GM12878 (cell line): ENCODE measurements around the gene CIB4. TPM values are rescaled to one million over a fixed set of nuclear protein-coding genes. Genes with fewer than 3 reads are reported as not detected.

Experiments
- ATAC-seq: fragments of 200-7000 bp; cut with Tn5 transposase; 3 replicates; pipeline ENCODE4 v1.9.1; 2020; ENCODE audit warnings: mild to moderate bottlenecking, moderate library complexity
- BruUV-seq: library from RNA; stranded (reverse); fragments of 400-500 nt; replicated peaks from 2 replicates; lab custom pipeline; 2021; lab: Mats Ljungman, UMichigan
- CTCF ChIA-PET: fragments of 300-600 bp; sonication (Branson Sonifier 250); formaldehyde crosslinking; extraction: SDS; loops from one replicate; lab custom pipeline; 2021; ENCODE audit warnings: inconsistent platforms; lab: Yijun Ruan, JAX
- POLR2A ChIA-PET: fragments of 350-600 bp; formaldehyde crosslinking; extraction: SDS; loops from one replicate; lab custom pipeline; 2021; ENCODE audit warnings: inconsistent platforms; lab: Charles Lee
- RAD21 ChIA-PET: fragments of 300-600 bp; sonication (Branson Sonifier 250); formaldehyde crosslinking; loops from one replicate; lab custom pipeline; 2023; ENCODE audit warnings: antibody characterized with exemption; ENCODE audit not compliant: unreplicated experiment; lab: Charles Lee
- SMC1A ChIA-PET: fragments of 300-600 bp; sonication (Branson Sonifier 250); formaldehyde crosslinking; loops from one replicate; lab custom pipeline; 2023; ENCODE audit not compliant: unreplicated experiment, uncharacterized antibody; lab: Charles Lee
- DNase-seq: peaks from one replicate; pipeline ENCODE4 v3.0.0-alpha.2; 2011; ENCODE audit warnings: low read depth, low spot score
- FAIRE-seq: peaks from 3 replicates; lab custom pipeline; 2011; peaks lifted over from hg19 to GRCh38; lab: Jason Lieb, UNC
- H2AFZ ChIP-seq: 2 replicates; pipeline ENCODE4 v1.6.0; 2011; ENCODE audit warnings: low read depth, low read length, control low read depth; ENCODE audit not compliant: control insufficient read depth
- H3K27ac ChIP-seq: 2 replicates; pipeline ENCODE4 v1.5.1; 2011; ENCODE audit warnings: control low read depth; ENCODE audit not compliant: control insufficient read depth, insufficient read depth
- H3K27me3 ChIP-seq, 2 experiments: replicated peaks in 1 of 2; 2 replicates each; pipeline versions ENCODE4 v1.6.0 to v1.6.1; 2011; ENCODE audit warnings: low read length in 1 of 2; ENCODE audit not compliant: control insufficient read depth in 2 of 2, insufficient read depth in 2 of 2
- H3K36me3 ChIP-seq, 2 experiments: 2 replicates each; pipeline ENCODE4 v1.5.1; 2011; ENCODE audit warnings: low read length in 1 of 2; ENCODE audit not compliant: control insufficient read depth in 2 of 2, insufficient read depth in 2 of 2
- H3K4me1 ChIP-seq: 2 replicates; pipeline ENCODE4 v1.6.1; 2011; ENCODE audit warnings: mild to moderate bottlenecking, low read length, moderate library complexity, mixed read lengths; ENCODE audit not compliant: control insufficient read depth, insufficient read depth
- H3K4me2 ChIP-seq: 2 replicates; pipeline ENCODE4 v1.6.0; 2011; ENCODE audit warnings: control low read depth; ENCODE audit not compliant: control insufficient read depth, insufficient read depth
- H3K4me3 ChIP-seq: fragments of 200-600 bp; sonication (generic); 2 replicates; pipeline ENCODE4 v1.5.1; 2016
- H3K79me2 ChIP-seq: 2 replicates; pipeline ENCODE4 v1.6.0; 2011; ENCODE audit warnings: low read length; ENCODE audit not compliant: control insufficient read depth, insufficient read depth
- H3K9ac ChIP-seq: 2 replicates; pipeline ENCODE4 v1.8.0; 2011; ENCODE audit warnings: low read length, control low read depth, mixed read lengths; ENCODE audit not compliant: control insufficient read depth, insufficient read depth
- H3K9me3 ChIP-seq: replicated peaks from 3 replicates; pipeline ENCODE4 v1.5.1; 2011; ENCODE audit warnings: mild to moderate bottlenecking, low read length; ENCODE audit not compliant: control insufficient read depth, insufficient read depth
- H4K20me1 ChIP-seq: 2 replicates; pipeline ENCODE4 v1.6.0; 2011; ENCODE audit not compliant: control insufficient read depth, insufficient read depth
- CBX3 ChIP-seq: fragments of 200-600 bp; sonication (generic); IDR thresholded peaks from 2 replicates; pipeline ENCODE4 v1.6.1; 2016; ENCODE audit warnings: low read depth, borderline replicate concordance
- CREB1 ChIP-seq: IDR thresholded peaks from 2 replicates; pipeline ENCODE4 v1.6.1; 2012; ENCODE audit warnings: low read depth, mild to moderate bottlenecking, inconsistent platforms
- CTCF ChIP-seq, 3 experiments: IDR thresholded peaks in 2 of 3; conservative IDR thresholded peaks in 1 of 3; 2 replicates each; pipeline ENCODE4 v1.5.1; 2011; ENCODE audit warnings: low read depth in 3 of 3, low read length in 3 of 3, mild to moderate bottlenecking in 3 of 3, control low read depth in 2 of 3, moderate library complexity in 2 of 3, inconsistent platforms in 1 of 3, mixed read lengths in 1 of 3; ENCODE audit not compliant: control insufficient read depth in 2 of 3, insufficient read depth in 1 of 3; ENCODE audit errors: extremely low read depth in 1 of 3
- ESRRA ChIP-seq: IDR thresholded peaks from 2 replicates; pipeline ENCODE4 v1.6.1; 2012; ENCODE audit warnings: mild to moderate bottlenecking, low read length, improper control_type of control experiment
- FOXK2 ChIP-seq: fragments of 450-650 bp; IDR thresholded peaks from 2 replicates; pipeline ENCODE4 v1.6.1; 2017; ENCODE audit warnings: mild to moderate bottlenecking, moderate library complexity
- HDGF ChIP-seq: fragments of 450-650 bp; IDR thresholded peaks from 2 replicates; pipeline ENCODE4 v1.6.1; 2016; ENCODE audit warnings: antibody characterized with exemption
- IKZF1 ChIP-seq: fragments of 450-650 bp; conservative IDR thresholded peaks from 2 replicates; pipeline ENCODE4 v1.6.1; 2017; ENCODE audit warnings: antibody characterized with exemption, mild to moderate bottlenecking
- JUNB ChIP-seq: IDR thresholded peaks from 2 replicates; pipeline ENCODE4 v1.6.1; 2016; ENCODE audit warnings: antibody characterized with exemption, mild to moderate bottlenecking
- MTA2 ChIP-seq: fragments of 450-650 bp; IDR thresholded peaks from 2 replicates; pipeline ENCODE4 v1.6.1; 2016; ENCODE audit warnings: low read depth, mild to moderate bottlenecking, moderate library complexity
- NFIC ChIP-seq: IDR thresholded peaks from 2 replicates; pipeline ENCODE4 v1.6.1; 2012; ENCODE audit warnings: low read depth, mild to moderate bottlenecking, inconsistent platforms, low read length, moderate library complexity
- NRF1 ChIP-seq: conservative IDR thresholded peaks from 2 replicates; pipeline ENCODE4 v1.6.1; 2011; ENCODE audit warnings: mild to moderate bottlenecking, low read depth, low read length, improper control_type of control experiment
- TCF3 ChIP-seq: IDR thresholded peaks from 2 replicates; pipeline ENCODE4 v1.6.1; 2012; ENCODE audit warnings: low read depth, mild to moderate bottlenecking, low read length, borderline replicate concordance; ENCODE audit not compliant: insufficient read depth
- WGBS: methylation state at CpG from one replicate; pipeline ENCODE4 v1.1.6; 2016; ENCODE audit warnings: low lambda C conversion rate; ENCODE audit not compliant: insufficient replicate concordance, insufficient coverage; ENCODE audit errors: missing lambda C conversion rate; 5-methylcytosine and 5-hydroxymethylcytosine counted together
- in situ Hi-C: fragments of 300-500 bp; cut with MboI; formaldehyde crosslinking; loops from 9 replicates; pipeline ENCODE4 v1.14.3; 2018; ENCODE audit warnings: mixed read lengths
- intact Hi-C: fragments of 100-400 bp; cut with micrococcal nuclease; formaldehyde crosslinking; loops from one replicate; pipeline ENCODE4 v1.14.2; 2022; ENCODE audit not compliant: unreplicated experiment
- polyA plus RNA-seq, 11 experiments: library from polyadenylated mRNA; depleted of rRNA in 4 of 11; unstranded in 6 of 11; stranded (reverse) in 5 of 11; fragments of >200 nt; fragmentation: Nextera tagmentation in 4 of 11; fragmentation: Illumina TruSeq in 1 of 11; extraction: Ambion mirVana in 4 of 11; extraction: Trizol in 1 of 11; gene quantifications; 1 replicate in 1 of 11; 2 replicates in 10 of 11; pipeline versions ENCODE4 v1.2.1 to v1.2.3, GENCODE V29; 2011 to 2016; ENCODE audit warnings: inconsistent platforms in 2 of 11, missing spikeins in 2 of 11, low read depth in 1 of 11
- total RNA-seq, 4 experiments: library from RNA; depleted of rRNA in 3 of 4; stranded (reverse); fragments of >200 nt in 3 of 4; fragmentation: Illumina TruSeq in 1 of 4; extraction: Trizol in 1 of 4; gene quantifications; 2 replicates each; pipeline versions ENCODE4 v1.2.1 to v1.2.3, GENCODE V29; 2013 to 2021
- TF ChIP-seq, protein P1 (sequence below): IDR thresholded peaks from 2 replicates; pipeline ENCODE4 v1.6.1; 2011; ENCODE audit warnings: borderline replicate concordance, low read depth, mild to moderate bottlenecking, moderate library complexity, low read length; ENCODE audit not compliant: insufficient read depth, poor library complexity, severe bottlenecking
- TF ChIP-seq, protein P2 (sequence below): fragments of 450-650 bp; IDR thresholded peaks from 2 replicates; pipeline ENCODE4 v1.6.1; 2014; ENCODE audit warnings: mild to moderate bottlenecking

CIB4 gene
- total and polyA plus RNA-seq, 10 of the 15 experiments (the other 5 are each of a cell fraction or from before 2014, with no cell fraction given): not detected

- TF ChIP-seq, protein P1, sequence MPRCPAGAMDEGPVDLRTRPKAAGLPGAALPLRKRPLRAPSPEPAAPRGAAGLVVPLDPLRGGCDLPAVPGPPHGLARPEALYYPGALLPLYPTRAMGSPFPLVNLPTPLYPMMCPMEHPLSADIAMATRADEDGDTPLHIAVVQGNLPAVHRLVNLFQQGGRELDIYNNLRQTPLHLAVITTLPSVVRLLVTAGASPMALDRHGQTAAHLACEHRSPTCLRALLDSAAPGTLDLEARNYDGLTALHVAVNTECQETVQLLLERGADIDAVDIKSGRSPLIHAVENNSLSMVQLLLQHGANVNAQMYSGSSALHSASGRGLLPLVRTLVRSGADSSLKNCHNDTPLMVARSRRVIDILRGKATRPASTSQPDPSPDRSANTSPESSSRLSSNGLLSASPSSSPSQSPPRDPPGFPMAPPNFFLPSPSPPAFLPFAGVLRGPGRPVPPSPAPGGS: peak; percentile 96
- TF ChIP-seq ESRRA (no peak), HDGF (no peak), CTCF (IDR thresholded peaks at IDR 0.05 in 2 of 3, conservative IDR thresholded peaks at IDR 0.05 in 1 of 3; ENCODE audit: control insufficient read depth in 2 of 3, extremely low read depth in 1 of 3, insufficient read depth in 1 of 3, low read depth in 3 of 3, low read length in 3 of 3) (no peak), NFIC (0 out of 2 replicates have a peak, but pooled peaks have one; percentile 19), FOXK2 (no peak), CBX3 (no peak), NRF1 (no peak)
These were observed 79.0 kb downstream of the CIB4 start (continued) for GRCh38 chr2:26561918-26562810.

GRCh38 chr2:26561376-26561775, 79.8 kb downstream of the CIB4 start:
- Histone ChIP-seq H4K20me1 (no peaks in the 10 kb centered on the region), H3K27ac (no peak overlapping the region), H3K9ac (no peak overlapping the region), H3K27me3 (peaks cover 9 to 18% of the 10 kb centered on the region in 2 experiments), H3K4me2 (no peak overlapping the region), H3K4me1 (no peaks in the 10 kb centered on the region), H3K4me3 (no peak overlapping the region), H3K79me2 (no peaks in the 10 kb centered on the region), H3K36me3 (no peaks in the 10 kb centered on the region), H2AFZ (no peak overlapping the region), H3K9me3 (no peaks in the 10 kb centered on the region)
- ChIA-PET RAD21 (no interaction called here), CTCF (no interaction called here), SMC1A (no interaction called here), POLR2A (no interaction called here)
- WGBS: 77% methylated on average over 8 of the region's 8 CpGs
- FAIRE-seq (no peak), ATAC-seq (no peak), DNase-seq (no peak)
- intact Hi-C loops: no loop called here
- in situ Hi-C loops: no loop called here
- BruUV-seq: no TSS peak
- TF ChIP-seq TCF3 (no peak), MTA2 (no peak), CREB1 (no peak), JUNB (no peak), IKZF1 (no peak)
- TF ChIP-seq, protein P2, sequence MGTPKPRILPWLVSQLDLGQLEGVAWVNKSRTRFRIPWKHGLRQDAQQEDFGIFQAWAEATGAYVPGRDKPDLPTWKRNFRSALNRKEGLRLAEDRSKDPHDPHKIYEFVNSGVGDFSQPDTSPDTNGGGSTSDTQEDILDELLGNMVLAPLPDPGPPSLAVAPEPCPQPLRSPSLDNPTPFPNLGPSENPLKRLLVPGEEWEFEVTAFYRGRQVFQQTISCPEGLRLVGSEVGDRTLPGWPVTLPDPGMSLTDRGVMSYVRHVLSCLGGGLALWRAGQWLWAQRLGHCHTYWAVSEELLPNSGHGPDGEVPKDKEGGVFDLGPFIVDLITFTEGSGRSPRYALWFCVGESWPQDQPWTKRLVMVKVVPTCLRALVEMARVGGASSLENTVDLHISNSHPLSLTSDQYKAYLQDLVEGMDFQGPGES: no peak
